ENCODE results near the gene COL25A1. TPM values are rescaled to one million over a fixed set of nuclear protein-coding genes. Genes with fewer than 3 reads are reported as not detected.

COL25A1 gene
- total RNA-seq, 1 experiment from 2014 or later = 8.8 TPM

DNA sequence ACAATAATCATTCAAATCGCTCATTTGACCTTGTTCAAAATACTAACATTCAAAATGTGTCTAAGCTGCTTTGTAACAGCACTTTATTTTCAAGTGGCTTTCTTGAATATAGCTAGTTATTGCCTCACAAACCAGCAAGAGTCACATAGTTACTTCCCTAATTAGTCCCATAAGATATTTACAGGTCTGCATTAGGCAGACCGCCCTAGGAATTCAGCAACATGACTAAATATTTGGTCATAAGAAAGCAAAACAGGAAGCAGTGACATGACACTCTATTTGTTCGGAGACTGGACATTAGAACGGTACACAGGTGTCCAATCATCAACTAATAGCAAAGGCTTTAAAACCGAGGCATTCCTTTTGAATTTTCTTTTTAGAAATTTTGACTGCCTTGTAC is 262.0 kb downstream of the COL25A1 start:
- BruUV-seq (replicated peaks) = no TSS peak
- Histone ChIP-seq H3K36me3 (ENCODE audit: insufficient read depth, low read length, poor library complexity, severe bottlenecking) (no peaks in the 10 kb centered on the region), H3K4me3 (ENCODE audit: low read depth, low read length, poor library complexity, severe bottlenecking) (no peak overlapping the region), H3K4me1 (ENCODE audit: insufficient read depth, low read length, poor library complexity, severe bottlenecking) (no peaks in the 10 kb centered on the region), H3K9me3 (ENCODE audit: low read depth, low read length, poor library complexity, severe bottlenecking) (no peaks in the 10 kb centered on the region), H3K27ac (ENCODE audit: low read depth, low read length, poor library complexity, severe bottlenecking) (no peak overlapping the region), H3K27me3 (replicated peaks; ENCODE audit: insufficient read depth, low read depth, low read length, poor library complexity) (no peaks in the 10 kb centered on the region)
- intact Hi-C loops (cut with micrococcal nuclease; ENCODE audit: unreplicated experiment) = no loop called here
- ChIA-PET POLR2A (ENCODE audit: low non-redundant PET) (no interaction called here), CTCF (no interaction called here)
- TF ChIP-seq EZH2 (IDR thresholded peaks at IDR 0.05; ENCODE audit: borderline replicate concordance, low read depth, low read length, poor library complexity, severe bottlenecking) = no peak
- TF ChIP-seq, protein P1, sequence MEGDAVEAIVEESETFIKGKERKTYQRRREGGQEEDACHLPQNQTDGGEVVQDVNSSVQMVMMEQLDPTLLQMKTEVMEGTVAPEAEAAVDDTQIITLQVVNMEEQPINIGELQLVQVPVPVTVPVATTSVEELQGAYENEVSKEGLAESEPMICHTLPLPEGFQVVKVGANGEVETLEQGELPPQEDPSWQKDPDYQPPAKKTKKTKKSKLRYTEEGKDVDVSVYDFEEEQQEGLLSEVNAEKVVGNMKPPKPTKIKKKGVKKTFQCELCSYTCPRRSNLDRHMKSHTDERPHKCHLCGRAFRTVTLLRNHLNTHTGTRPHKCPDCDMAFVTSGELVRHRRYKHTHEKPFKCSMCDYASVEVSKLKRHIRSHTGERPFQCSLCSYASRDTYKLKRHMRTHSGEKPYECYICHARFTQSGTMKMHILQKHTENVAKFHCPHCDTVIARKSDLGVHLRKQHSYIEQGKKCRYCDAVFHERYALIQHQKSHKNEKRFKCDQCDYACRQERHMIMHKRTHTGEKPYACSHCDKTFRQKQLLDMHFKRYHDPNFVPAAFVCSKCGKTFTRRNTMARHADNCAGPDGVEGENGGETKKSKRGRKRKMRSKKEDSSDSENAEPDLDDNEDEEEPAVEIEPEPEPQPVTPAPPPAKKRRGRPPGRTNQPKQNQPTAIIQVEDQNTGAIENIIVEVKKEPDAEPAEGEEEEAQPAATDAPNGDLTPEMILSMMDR (conservative IDR thresholded peaks at IDR 0.05; ENCODE audit: low read depth, low read length) = no peak
- no peak for DNase-seq (ENCODE audit: low spot score)

DNA sequence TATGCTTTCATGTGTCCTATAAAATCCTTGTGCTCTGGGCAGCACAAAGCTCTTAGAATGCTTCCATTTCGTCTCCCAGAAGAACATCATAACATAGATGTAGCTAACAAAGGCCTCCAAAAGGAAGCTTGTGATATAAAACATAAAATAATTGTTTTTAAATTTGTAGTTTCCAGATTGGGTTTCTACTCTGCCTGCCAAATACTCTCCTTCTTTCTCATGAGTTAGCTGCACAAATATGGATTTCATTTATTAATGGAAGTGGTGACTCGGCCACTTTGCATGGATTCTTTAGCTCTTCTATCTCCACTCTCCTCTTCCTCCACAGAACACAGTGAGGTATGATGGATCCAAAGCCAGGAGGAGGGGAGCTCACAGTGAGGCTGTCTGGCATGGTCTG is 265.4 kb downstream of the COL25A1 start:
- Histone ChIP-seq H3K27me3 (replicated peaks; ENCODE audit: insufficient read depth, low read depth, low read length, poor library complexity) (no peaks in the 10 kb centered on the region), H3K4me3 (ENCODE audit: low read depth, low read length, poor library complexity, severe bottlenecking) (no peak overlapping the region), H3K4me1 (ENCODE audit: insufficient read depth, low read length, poor library complexity, severe bottlenecking) (no peaks in the 10 kb centered on the region), H3K9me3 (ENCODE audit: low read depth, low read length, poor library complexity, severe bottlenecking) (no peaks in the 10 kb centered on the region), H3K27ac (ENCODE audit: low read depth, low read length, poor library complexity, severe bottlenecking) (no peak overlapping the region), H3K36me3 (ENCODE audit: insufficient read depth, low read length, poor library complexity, severe bottlenecking) (no peaks in the 10 kb centered on the region)
- no peak for DNase-seq (ENCODE audit: low spot score)
- ChIA-PET CTCF (no interaction called here), POLR2A (ENCODE audit: low non-redundant PET) (interaction anchor here (0.8 kb wide), 1 partner anchor 523 kb away, joined by 4 read pairs; the partner anchor contains the start of gene MCUB)
- no TSS peak for BruUV-seq (replicated peaks)
- TF ChIP-seq, protein P1 (conservative IDR thresholded peaks at IDR 0.05; ENCODE audit: low read depth, low read length) = no peak
- TF ChIP-seq EZH2 (IDR thresholded peaks at IDR 0.05; ENCODE audit: borderline replicate concordance, low read depth, low read length, poor library complexity, severe bottlenecking) = no peak
- intact Hi-C loops (cut with micrococcal nuclease; ENCODE audit: unreplicated experiment) = no loop called here

DNA sequence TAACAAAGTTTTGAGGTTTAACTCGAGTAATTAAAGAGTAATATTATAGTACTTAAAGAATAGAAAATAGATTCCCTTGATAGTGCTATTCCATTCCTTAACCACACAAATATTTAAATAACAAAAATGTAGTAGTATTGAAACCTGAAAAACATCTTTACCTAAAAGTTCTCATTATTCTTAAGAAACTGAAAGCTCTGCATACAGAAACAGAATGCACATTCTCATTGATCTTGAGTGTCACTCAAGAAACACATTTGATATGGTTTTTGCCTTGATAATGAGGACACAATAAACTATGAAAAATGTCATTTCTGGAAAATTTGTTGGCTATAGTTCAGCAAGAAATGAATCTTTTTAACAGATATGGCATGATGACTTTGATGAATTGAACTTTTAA is 268.5 kb downstream of the COL25A1 start:
- H3K4me1 ChIP-seq (ENCODE audit: insufficient read depth, low read length, poor library complexity, severe bottlenecking) = no peaks in the 10 kb centered on the region
- no peaks in the 10 kb centered on the region for H3K9me3 ChIP-seq (ENCODE audit: low read depth, low read length, poor library complexity, severe bottlenecking)
- no TSS peak for BruUV-seq (replicated peaks)
- H3K27ac ChIP-seq (ENCODE audit: low read depth, low read length, poor library complexity, severe bottlenecking) = no peak overlapping the region
- ChIA-PET CTCF (no interaction called here), POLR2A (ENCODE audit: low non-redundant PET) (no interaction called here)
- no peaks in the 10 kb centered on the region for H3K27me3 ChIP-seq (replicated peaks; ENCODE audit: insufficient read depth, low read depth, low read length, poor library complexity)
- DNase-seq (ENCODE audit: low spot score) = no peak
- H3K4me3 ChIP-seq (ENCODE audit: low read depth, low read length, poor library complexity, severe bottlenecking) = no peak overlapping the region
- no peaks in the 10 kb centered on the region for H3K36me3 ChIP-seq (ENCODE audit: insufficient read depth, low read length, poor library complexity, severe bottlenecking)
- intact Hi-C loops (cut with micrococcal nuclease; ENCODE audit: unreplicated experiment) = no loop called here
- no peak for TF ChIP-seq EZH2 (IDR thresholded peaks at IDR 0.05; ENCODE audit: borderline replicate concordance, low read depth, low read length, poor library complexity, severe bottlenecking)
- TF ChIP-seq, protein P1 (conservative IDR thresholded peaks at IDR 0.05; ENCODE audit: low read depth, low read length) = no peak
